Gastroesophageal sphincter (tissue), 3 donors: ENCODE results near the gene CLDND1.

Source experiments
- POLR2AphosphoS5 ChIP-seq: sonication (generic); formaldehyde crosslinking; IDR thresholded peaks from one replicate; pipeline ENCODE4 v1.6.1; 2017; ENCODE audit warnings: antibody characterized with exemption
- TF ChIP-seq, protein P1 (sequence below), 4 experiments: fragments of 200-600 bp in 2 of 4; fragments of 450-650 bp in 2 of 4; sonication (generic) in 1 of 4; IDR thresholded peaks; one replicate each; pipeline ENCODE4 v1.5.1; 2017 to 2019; ENCODE audit warnings: antibody characterized with exemption in 4 of 4, mild to moderate bottlenecking in 2 of 4, moderate library complexity in 2 of 4

DNA sequence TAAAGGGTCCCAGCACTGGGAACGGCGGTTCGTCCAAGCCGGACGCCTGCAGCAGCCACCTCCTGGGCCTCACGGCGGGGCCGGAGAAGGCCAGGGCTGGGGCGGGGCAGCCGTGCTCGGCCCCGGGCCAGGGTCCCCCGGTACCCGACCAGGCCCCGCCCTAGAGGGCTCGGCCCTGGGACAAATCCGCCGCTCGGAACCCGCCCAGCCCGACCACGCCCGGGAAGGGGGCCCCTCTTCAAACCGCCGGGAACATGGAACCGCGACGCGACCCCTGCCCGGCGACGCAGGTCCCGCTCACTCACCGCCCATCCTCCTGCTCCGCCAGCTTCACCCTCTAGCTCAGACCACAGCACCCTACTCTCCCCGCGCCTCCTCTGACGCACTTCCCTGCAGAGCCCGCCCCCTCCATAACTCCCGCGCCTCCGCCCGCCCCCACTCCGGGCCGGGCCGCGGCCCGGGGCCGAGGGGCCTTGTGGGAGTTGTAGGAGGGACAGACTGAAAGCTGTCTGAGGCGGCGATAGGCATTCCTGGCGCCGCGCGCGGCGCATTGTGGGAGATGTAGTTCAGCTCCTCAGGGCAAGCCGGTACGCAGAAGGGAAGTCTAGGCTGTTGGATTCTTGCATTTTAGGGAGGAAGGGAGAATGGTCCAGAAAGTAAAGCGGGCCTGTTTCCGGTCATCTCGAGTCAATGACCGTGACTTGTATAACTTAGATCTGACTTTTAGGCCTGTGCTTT, at the start of gene CLDND1:
- TF ChIP-seq, protein P1, sequence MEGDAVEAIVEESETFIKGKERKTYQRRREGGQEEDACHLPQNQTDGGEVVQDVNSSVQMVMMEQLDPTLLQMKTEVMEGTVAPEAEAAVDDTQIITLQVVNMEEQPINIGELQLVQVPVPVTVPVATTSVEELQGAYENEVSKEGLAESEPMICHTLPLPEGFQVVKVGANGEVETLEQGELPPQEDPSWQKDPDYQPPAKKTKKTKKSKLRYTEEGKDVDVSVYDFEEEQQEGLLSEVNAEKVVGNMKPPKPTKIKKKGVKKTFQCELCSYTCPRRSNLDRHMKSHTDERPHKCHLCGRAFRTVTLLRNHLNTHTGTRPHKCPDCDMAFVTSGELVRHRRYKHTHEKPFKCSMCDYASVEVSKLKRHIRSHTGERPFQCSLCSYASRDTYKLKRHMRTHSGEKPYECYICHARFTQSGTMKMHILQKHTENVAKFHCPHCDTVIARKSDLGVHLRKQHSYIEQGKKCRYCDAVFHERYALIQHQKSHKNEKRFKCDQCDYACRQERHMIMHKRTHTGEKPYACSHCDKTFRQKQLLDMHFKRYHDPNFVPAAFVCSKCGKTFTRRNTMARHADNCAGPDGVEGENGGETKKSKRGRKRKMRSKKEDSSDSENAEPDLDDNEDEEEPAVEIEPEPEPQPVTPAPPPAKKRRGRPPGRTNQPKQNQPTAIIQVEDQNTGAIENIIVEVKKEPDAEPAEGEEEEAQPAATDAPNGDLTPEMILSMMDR (IDR thresholded peaks at IDR 0.05), result no peak
- TF ChIP-seq POLR2AphosphoS5, result peak; percentile 92
